CD14-positive monocyte (primary cell): ENCODE data around the gene BLZF1. TPM values are rescaled to one million over a fixed set of nuclear protein-coding genes. Genes with fewer than 3 reads are reported as not detected.

ENCODE experiments used
- DNase-seq, 3 donors: peaks; one replicate each; pipeline ENCODE4 v3.0.0-alpha.2; 2011 to 2022
- H2AFZ ChIP-seq: 2 replicates; pipeline ENCODE4 v1.6.0; 2012; ENCODE audit warnings: mild to moderate bottlenecking, low read depth, low read length, inconsistent platforms; ENCODE audit not compliant: insufficient read depth, poor library complexity, severe bottlenecking
- H3K27ac ChIP-seq, 2 donors: 1 replicate in 1 of 2; 2 replicates in 1 of 2; pipeline ENCODE4 v1.5.1; 2012 to 2013; ENCODE audit warnings: low read length in 2 of 2, control low read depth in 1 of 2, inconsistent platforms in 1 of 2, low read depth in 1 of 2, mild to moderate bottlenecking in 1 of 2
- H3K27me3 ChIP-seq, 2 donors: one replicate each; pipeline versions ENCODE4 v1.6.0 to v1.6.1; 2011 to 2013; ENCODE audit warnings: low read length in 2 of 2; ENCODE audit not compliant: control insufficient read depth in 2 of 2, insufficient read depth in 2 of 2
- H3K36me3 ChIP-seq, 2 donors: replicated peaks in 1 of 2; 1 replicate in 1 of 2; 2 replicates in 1 of 2; pipeline versions ENCODE4 v1.5.1 to v1.6.1; 2012 to 2013; ENCODE audit warnings: low read length in 2 of 2, control low read depth in 1 of 2, inconsistent platforms in 1 of 2, mild to moderate bottlenecking in 1 of 2; ENCODE audit not compliant: insufficient read depth in 2 of 2, control insufficient read depth in 1 of 2
- H3K4me1 ChIP-seq, 2 donors: 1 replicate in 1 of 2; 2 replicates in 1 of 2; pipeline versions ENCODE4 v1.5.1 to v1.6.1; 2012 to 2013; ENCODE audit warnings: low read length in 2 of 2, control low read depth in 1 of 2, inconsistent platforms in 1 of 2, mild to moderate bottlenecking in 1 of 2, moderate library complexity in 1 of 2; ENCODE audit not compliant: insufficient read depth in 2 of 2, control insufficient read depth in 1 of 2
- H3K4me2 ChIP-seq: replicated peaks from 2 replicates; pipeline ENCODE3; 2012; ENCODE audit warnings: low read length, moderate library complexity, mild to moderate bottlenecking; ENCODE audit not compliant: poor library complexity, severe bottlenecking; ENCODE audit errors: extremely low read depth
- H3K4me3 ChIP-seq, 3 experiments: fragments of 200-600 bp in 1 of 3; sonication (generic) in 1 of 3; replicated peaks in 1 of 3; 1 replicate in 2 of 3; 2 replicates in 1 of 3; pipeline ENCODE4 v1.5.1; 2011 to 2013; ENCODE audit warnings: low read length in 3 of 3, mild to moderate bottlenecking in 3 of 3, control low read depth in 2 of 3, low read depth in 2 of 3, inconsistent platforms in 1 of 3, moderate library complexity in 1 of 3
- H3K79me2 ChIP-seq: 2 replicates; pipeline ENCODE4 v1.6.0; 2012; ENCODE audit warnings: mild to moderate bottlenecking, control low read depth, inconsistent platforms, low read length, moderate library complexity; ENCODE audit not compliant: insufficient read depth
- H3K9ac ChIP-seq: 2 replicates; pipeline ENCODE4 v1.6.0; 2017; ENCODE audit warnings: low read length, mild to moderate bottlenecking; ENCODE audit not compliant: insufficient read depth, poor library complexity, severe bottlenecking
- H3K9me3 ChIP-seq, 2 donors: replicated peaks in 1 of 2; 1 replicate in 1 of 2; 2 replicates in 1 of 2; pipeline versions ENCODE4 v1.5.1 to v1.6.1; 2012 to 2013; ENCODE audit warnings: low read length in 2 of 2, control low read depth in 1 of 2; ENCODE audit not compliant: control insufficient read depth in 1 of 2, insufficient read depth in 1 of 2
- H4K20me1 ChIP-seq: 2 replicates; pipeline ENCODE4 v1.6.0; 2012; ENCODE audit warnings: mild to moderate bottlenecking, low read length, control low read depth, moderate library complexity; ENCODE audit not compliant: insufficient read depth
- H3K27ac Mint-ChIP-seq, 7 donors: one replicate each; pipeline ENCODE4 v1.8.0; 2020; ENCODE audit warnings: mild to moderate bottlenecking in 7 of 7, mixed read lengths in 7 of 7, moderate library complexity in 6 of 7, inconsistent platforms in 2 of 7
- H3K27me3 Mint-ChIP-seq, 3 donors: one replicate each; pipeline ENCODE4 v1.8.0; 2021 to 2022; ENCODE audit warnings: low read depth in 3 of 3, mild to moderate bottlenecking in 3 of 3, mixed read lengths in 3 of 3, moderate library complexity in 3 of 3, inconsistent platforms in 1 of 3
- H3K36me3 Mint-ChIP-seq, 2 donors: one replicate each; pipeline ENCODE4 v1.8.0; 2020; ENCODE audit warnings: mixed read lengths in 2 of 2, inconsistent platforms in 1 of 2, mild to moderate bottlenecking in 1 of 2
- H3K4me1 Mint-ChIP-seq: one replicate; pipeline ENCODE4 v1.8.0; 2020; ENCODE audit warnings: mild to moderate bottlenecking, mixed read lengths
- H3K4me3 Mint-ChIP-seq, 2 donors: one replicate each; pipeline ENCODE4 v1.8.0; 2020; ENCODE audit warnings: mild to moderate bottlenecking in 2 of 2, mixed read lengths in 2 of 2, moderate library complexity in 1 of 2
- H3K9me3 Mint-ChIP-seq, 7 donors: one replicate each; pipeline ENCODE4 v1.8.0; 2020 to 2022; ENCODE audit warnings: mixed read lengths in 7 of 7, mild to moderate bottlenecking in 6 of 7, moderate library complexity in 6 of 7, inconsistent platforms in 2 of 7
- CTCF ChIP-seq: fragments of 200-600 bp; IDR thresholded peaks from one replicate; pipeline ENCODE4 v1.8.0; 2022; ENCODE audit warnings: antibody characterized with exemption, mild to moderate bottlenecking
- WGBS: methylation state at CpG from one replicate; pipeline ENCODE4 v1.1.5; 2013; ENCODE audit warnings: missing lambda C conversion rate; ENCODE audit not compliant: insufficient coverage; 5-methylcytosine and 5-hydroxymethylcytosine counted together
- intact Hi-C, 2 donors: fragments of 100-400 bp; cut with micrococcal nuclease; formaldehyde crosslinking; loops; one replicate each; pipeline versions ENCODE4 v1.15.0 to v1.15.1; 2023
- polyA plus RNA-seq, 3 donors: library from polyadenylated mRNA; depleted of rRNA in 1 of 3; unstranded in 2 of 3; stranded (reverse) in 1 of 3; fragments of 300-500 nt in 2 of 3; fragments of >200 nt in 1 of 3; fragmentation: Illumina TruSeq in 2 of 3; gene quantifications; 1 replicate in 2 of 3; 2 replicates in 1 of 3; pipeline ENCODE4 v1.2.3, GENCODE V29; 2012 to 2021

BLZF1 gene
- polyA plus RNA-seq, 3 donors = 4.8 to 7.9 (median 5.5) TPM

- H3K79me2 ChIP-seq = no peaks in the 10 kb centered on the region
- Mint-ChIP-seq H3K36me3 (peaks cover 22 to 49% of the 10 kb centered on the region in 2 donors), H3K4me3 (no peak overlapping the region), H3K27ac (no peak overlapping the region), H3K9me3 (no peaks in the 10 kb centered on the region), H3K4me1 (no peaks in the 10 kb centered on the region), H3K27me3 (no peaks in the 10 kb centered on the region)
- no peaks in the 10 kb centered on the region for H4K20me1 ChIP-seq
- no peaks in the 10 kb centered on the region for H3K4me1 ChIP-seq
- no peaks in the 10 kb centered on the region for H3K27me3 ChIP-seq
- no peak for TF ChIP-seq CTCF
- intact Hi-C loops = no loop called here
- no peak for DNase-seq
- H3K9ac ChIP-seq = no peak overlapping the region
- no peak overlapping the region for H2AFZ ChIP-seq
- H3K27ac ChIP-seq = no peak overlapping the region
- 100% methylated on average over 1 of the region's 4 CpGs for WGBS
- no peak overlapping the region for H3K4me3 ChIP-seq
- no peaks in the 10 kb centered on the region for H3K9me3 ChIP-seq
- H3K4me2 ChIP-seq = no peak overlapping the region
- peaks cover 82 to 92% of the 10 kb centered on the region in 2 donors for H3K36me3 ChIP-seq
These were observed 15.5 kb downstream of the BLZF1 start for GRCh38 chr1:169383449-169383848.

GRCh38 chr1:169387399-169387798, 19.4 kb downstream of the BLZF1 start:
- no peak overlapping the region for H3K4me3 Mint-ChIP-seq
- H3K36me3 Mint-ChIP-seq = peaks cover 44 to 49% of the 10 kb centered on the region in 2 donors
- H3K36me3 ChIP-seq = peaks cover 81 to 89% of the 10 kb centered on the region in 2 donors
- no peak overlapping the region for H3K27ac Mint-ChIP-seq
- no peaks in the 10 kb centered on the region for H3K9me3 ChIP-seq
- no peaks in the 10 kb centered on the region for H3K27me3 ChIP-seq
- intact Hi-C loops = no loop called here
- no peak for TF ChIP-seq CTCF
- H3K4me3 ChIP-seq = no peak overlapping the region
- peaks cover 0 to 2% (median 0%) of the 10 kb centered on the region in 7 donors for H3K9me3 Mint-ChIP-seq
- H4K20me1 ChIP-seq = no peaks in the 10 kb centered on the region
- H3K4me1 Mint-ChIP-seq = peaks cover 5% of the 10 kb centered on the region
- DNase-seq = no peak
- no peak overlapping the region for H3K9ac ChIP-seq
- no peak overlapping the region for H3K27ac ChIP-seq
- peaks cover 3 to 9% of the 10 kb centered on the region in 2 donors for H3K4me1 ChIP-seq
- H3K4me2 ChIP-seq = no peak overlapping the region
- no peaks in the 10 kb centered on the region for H3K27me3 Mint-ChIP-seq
- H2AFZ ChIP-seq = no peak overlapping the region
- H3K79me2 ChIP-seq = no peaks in the 10 kb centered on the region
